Measurements from ENCODE around the gene GALNT15.

GALNT15 gene

GRCh38 chr3:16136055-16136454 lies 38.4 kb upstream of the GALNT15 start:
- TF ChIP-seq NFIC (IDR thresholded peaks at IDR 0.05) (no peak), CREB1 (IDR thresholded peaks at IDR 0.05; ENCODE audit: low read depth) (no peak), FOXM1 (IDR thresholded peaks at IDR 0.05; ENCODE audit: borderline replicate concordance, low read depth) (no peak), CEBPB (IDR thresholded peaks at IDR 0.05) (no peak)
- TF ChIP-seq, protein P1, sequence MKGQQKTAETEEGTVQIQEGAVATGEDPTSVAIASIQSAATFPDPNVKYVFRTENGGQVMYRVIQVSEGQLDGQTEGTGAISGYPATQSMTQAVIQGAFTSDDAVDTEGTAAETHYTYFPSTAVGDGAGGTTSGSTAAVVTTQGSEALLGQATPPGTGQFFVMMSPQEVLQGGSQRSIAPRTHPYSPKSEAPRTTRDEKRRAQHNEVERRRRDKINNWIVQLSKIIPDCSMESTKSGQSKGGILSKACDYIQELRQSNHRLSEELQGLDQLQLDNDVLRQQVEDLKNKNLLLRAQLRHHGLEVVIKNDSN (IDR thresholded peaks at IDR 0.05): no peak

DNA sequence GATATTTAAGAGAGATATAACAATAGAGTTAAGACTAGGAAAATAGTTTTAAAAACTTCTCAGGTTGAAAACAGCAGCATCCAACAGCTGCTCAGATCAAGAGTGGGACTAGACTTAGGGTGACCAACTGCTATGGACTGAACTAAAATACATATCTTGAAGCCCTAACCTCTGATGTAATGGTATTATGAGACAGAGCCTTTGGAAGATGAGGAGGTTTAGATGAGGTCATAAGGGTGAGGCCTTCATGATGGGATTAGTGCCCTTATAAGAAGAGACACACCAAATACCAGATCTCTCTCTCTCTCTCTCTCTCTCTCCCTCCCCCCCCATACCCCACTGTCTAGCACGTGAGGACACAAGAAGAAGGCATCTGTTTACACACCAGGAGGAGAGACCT lies 37.4 kb upstream of the GALNT15 start:
- TF ChIP-seq MAX (IDR thresholded peaks at IDR 0.05) (no peak), FOXM1 (IDR thresholded peaks at IDR 0.05; ENCODE audit: borderline replicate concordance, low read depth) (no peak), YY1 (IDR thresholded peaks at IDR 0.05; ENCODE audit: low read depth) (no peak), TCF12 (IDR thresholded peaks at IDR 0.05; ENCODE audit: low read depth) (no peak), EGR1 (IDR thresholded peaks at IDR 0.05) (no peak), NFIC (IDR thresholded peaks at IDR 0.05) (no peak), TAF1 (IDR thresholded peaks at IDR 0.05; ENCODE audit: low read depth) (no peak), TEAD4 (IDR thresholded peaks at IDR 0.05) (no peak), CREB1 (IDR thresholded peaks at IDR 0.05; ENCODE audit: low read depth) (no peak), EP300 (IDR thresholded peaks at IDR 0.05; ENCODE audit: borderline replicate concordance) (no peak), RAD21 (IDR thresholded peaks at IDR 0.05; ENCODE audit: low read depth) (no peak), CEBPB (IDR thresholded peaks at IDR 0.05) (no peak)
- TF ChIP-seq, protein P2, sequence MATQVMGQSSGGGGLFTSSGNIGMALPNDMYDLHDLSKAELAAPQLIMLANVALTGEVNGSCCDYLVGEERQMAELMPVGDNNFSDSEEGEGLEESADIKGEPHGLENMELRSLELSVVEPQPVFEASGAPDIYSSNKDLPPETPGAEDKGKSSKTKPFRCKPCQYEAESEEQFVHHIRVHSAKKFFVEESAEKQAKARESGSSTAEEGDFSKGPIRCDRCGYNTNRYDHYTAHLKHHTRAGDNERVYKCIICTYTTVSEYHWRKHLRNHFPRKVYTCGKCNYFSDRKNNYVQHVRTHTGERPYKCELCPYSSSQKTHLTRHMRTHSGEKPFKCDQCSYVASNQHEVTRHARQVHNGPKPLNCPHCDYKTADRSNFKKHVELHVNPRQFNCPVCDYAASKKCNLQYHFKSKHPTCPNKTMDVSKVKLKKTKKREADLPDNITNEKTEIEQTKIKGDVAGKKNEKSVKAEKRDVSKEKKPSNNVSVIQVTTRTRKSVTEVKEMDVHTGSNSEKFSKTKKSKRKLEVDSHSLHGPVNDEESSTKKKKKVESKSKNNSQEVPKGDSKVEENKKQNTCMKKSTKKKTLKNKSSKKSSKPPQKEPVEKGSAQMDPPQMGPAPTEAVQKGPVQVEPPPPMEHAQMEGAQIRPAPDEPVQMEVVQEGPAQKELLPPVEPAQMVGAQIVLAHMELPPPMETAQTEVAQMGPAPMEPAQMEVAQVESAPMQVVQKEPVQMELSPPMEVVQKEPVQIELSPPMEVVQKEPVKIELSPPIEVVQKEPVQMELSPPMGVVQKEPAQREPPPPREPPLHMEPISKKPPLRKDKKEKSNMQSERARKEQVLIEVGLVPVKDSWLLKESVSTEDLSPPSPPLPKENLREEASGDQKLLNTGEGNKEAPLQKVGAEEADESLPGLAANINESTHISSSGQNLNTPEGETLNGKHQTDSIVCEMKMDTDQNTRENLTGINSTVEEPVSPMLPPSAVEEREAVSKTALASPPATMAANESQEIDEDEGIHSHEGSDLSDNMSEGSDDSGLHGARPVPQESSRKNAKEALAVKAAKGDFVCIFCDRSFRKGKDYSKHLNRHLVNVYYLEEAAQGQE (IDR thresholded peaks at IDR 0.05; ENCODE audit: low read depth): no peak
- TF ChIP-seq, protein P1 (IDR thresholded peaks at IDR 0.05): no peak

DNA sequence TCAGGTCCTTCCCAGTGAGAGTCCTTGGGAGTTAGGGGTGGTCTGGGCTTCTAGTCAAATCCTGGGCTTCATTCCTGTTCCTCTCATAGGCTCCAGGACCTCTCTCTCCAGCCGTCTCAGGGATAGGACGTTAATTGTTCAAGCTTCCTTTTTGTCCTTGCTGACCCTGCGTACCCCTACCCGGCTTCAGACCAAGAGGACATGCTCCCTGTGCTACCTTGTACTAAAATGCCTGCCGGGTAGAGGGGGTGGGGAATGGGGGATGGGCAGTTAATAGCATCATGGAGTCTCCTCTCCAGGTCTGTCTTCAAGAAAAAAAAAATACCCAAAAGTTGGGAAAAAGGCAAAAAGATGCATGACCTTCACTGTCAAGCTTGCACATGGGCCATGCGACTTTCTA lies 36.5 kb upstream of the GALNT15 start:
- TF ChIP-seq MAX (IDR thresholded peaks at IDR 0.05): no peak
- no peak for TF ChIP-seq TAF1 (IDR thresholded peaks at IDR 0.05; ENCODE audit: low read depth)
- TF ChIP-seq FOXM1 (IDR thresholded peaks at IDR 0.05; ENCODE audit: borderline replicate concordance, low read depth): no peak
- TF ChIP-seq RAD21 (IDR thresholded peaks at IDR 0.05; ENCODE audit: low read depth): no peak
- no peak for TF ChIP-seq NFIC (IDR thresholded peaks at IDR 0.05)
- TF ChIP-seq, protein P2 (IDR thresholded peaks at IDR 0.05; ENCODE audit: low read depth): no peak
- TF ChIP-seq, protein P1 (IDR thresholded peaks at IDR 0.05): no peak
- no peak for TF ChIP-seq ZBTB7A (IDR thresholded peaks at IDR 0.05; ENCODE audit: low read depth)
- no peak for TF ChIP-seq YY1 (IDR thresholded peaks at IDR 0.05; ENCODE audit: low read depth)
- no peak for TF ChIP-seq EP300 (IDR thresholded peaks at IDR 0.05; ENCODE audit: borderline replicate concordance)
- no peak for TF ChIP-seq TCF12 (IDR thresholded peaks at IDR 0.05; ENCODE audit: low read depth)
- no peak for TF ChIP-seq CREB1 (IDR thresholded peaks at IDR 0.05; ENCODE audit: low read depth)
- no peak for TF ChIP-seq CEBPB (IDR thresholded peaks at IDR 0.05)
- no peak for TF ChIP-seq EGR1 (IDR thresholded peaks at IDR 0.05)
- TF ChIP-seq TEAD4 (IDR thresholded peaks at IDR 0.05): no peak

- TF ChIP-seq TAF1 (IDR thresholded peaks at IDR 0.05; ENCODE audit: low read depth) (no peak), ZBTB7A (IDR thresholded peaks at IDR 0.05; ENCODE audit: low read depth) (no peak), EGR1 (IDR thresholded peaks at IDR 0.05) (no peak), FOXM1 (IDR thresholded peaks at IDR 0.05; ENCODE audit: borderline replicate concordance, low read depth) (no peak)
- TF ChIP-seq, protein P2 (IDR thresholded peaks at IDR 0.05; ENCODE audit: low read depth): no peak
Measured at GRCh38 chr3:16140116-16140893, 34.2 kb upstream of the GALNT15 start.

All from Ishikawa (cell line).